Measurements from ENCODE around the gene ZNF282.

ZNF282 gene

GRCh38 chr7:149166630-149167352 is 28.6 kb upstream of the ZNF282 start:
- DNase-seq = no peak
- Histone ChIP-seq H3K4me3 (ENCODE audit: insufficient read depth, low read depth, low read length, poor library complexity, severe bottlenecking) (no peak overlapping the region), H3K9me3 (ENCODE audit: control insufficient read depth, low read length) (no peaks in the 10 kb centered on the region), H3K4me1 (ENCODE audit: control insufficient read depth, insufficient read depth, low read length, poor library complexity, severe bottlenecking) (no peaks in the 10 kb centered on the region), H3K27me3 (replicated peaks; ENCODE audit: control insufficient read depth, insufficient read depth, low read length, poor library complexity, severe bottlenecking) (no peaks in the 10 kb centered on the region), H3K27ac (ENCODE audit: insufficient read depth, low read length, poor library complexity, severe bottlenecking) (no peak overlapping the region), H3K36me3 (ENCODE audit: control insufficient read depth, insufficient read depth, low read length) (peaks cover 34% of the 10 kb centered on the region)

- no peak overlapping the region for H3K4me3 ChIP-seq (ENCODE audit: insufficient read depth, low read depth, low read length, poor library complexity, severe bottlenecking)
- no peak for DNase-seq
- H3K36me3 ChIP-seq (ENCODE audit: control insufficient read depth, insufficient read depth, low read length) = peaks cover 43% of the 10 kb centered on the region
- H3K27me3 ChIP-seq (replicated peaks; ENCODE audit: control insufficient read depth, insufficient read depth, low read length, poor library complexity, severe bottlenecking) = no peaks in the 10 kb centered on the region
- H3K4me1 ChIP-seq (ENCODE audit: control insufficient read depth, insufficient read depth, low read length, poor library complexity, severe bottlenecking) = no peaks in the 10 kb centered on the region
- no peak overlapping the region for H3K27ac ChIP-seq (ENCODE audit: insufficient read depth, low read length, poor library complexity, severe bottlenecking)
- H3K9me3 ChIP-seq (ENCODE audit: control insufficient read depth, low read length) = no peaks in the 10 kb centered on the region
Observed at GRCh38 chr7:149171892-149172533, 23.3 kb upstream of the ZNF282 start.

- Histone ChIP-seq H3K27ac (ENCODE audit: insufficient read depth, low read length, poor library complexity, severe bottlenecking) (no peak overlapping the region), H3K27me3 (replicated peaks; ENCODE audit: control insufficient read depth, insufficient read depth, low read length, poor library complexity, severe bottlenecking) (no peaks in the 10 kb centered on the region), H3K4me3 (ENCODE audit: insufficient read depth, low read depth, low read length, poor library complexity, severe bottlenecking) (no peak overlapping the region), H3K36me3 (ENCODE audit: control insufficient read depth, insufficient read depth, low read length) (peaks cover 43% of the 10 kb centered on the region), H3K4me1 (ENCODE audit: control insufficient read depth, insufficient read depth, low read length, poor library complexity, severe bottlenecking) (no peaks in the 10 kb centered on the region), H3K9me3 (ENCODE audit: control insufficient read depth, low read length) (no peaks in the 10 kb centered on the region)
- DNase-seq = no peak
Observed at GRCh38 chr7:149172534-149172920, 22.8 kb upstream of the ZNF282 start.

- H3K27me3 ChIP-seq (replicated peaks; ENCODE audit: control insufficient read depth, insufficient read depth, low read length, poor library complexity, severe bottlenecking) = no peaks in the 10 kb centered on the region
- H3K4me1 ChIP-seq (ENCODE audit: control insufficient read depth, insufficient read depth, low read length, poor library complexity, severe bottlenecking) = no peaks in the 10 kb centered on the region
- peaks cover 47% of the 10 kb centered on the region for H3K36me3 ChIP-seq (ENCODE audit: control insufficient read depth, insufficient read depth, low read length)
- no peak overlapping the region for H3K27ac ChIP-seq (ENCODE audit: insufficient read depth, low read length, poor library complexity, severe bottlenecking)
- no peak overlapping the region for H3K4me3 ChIP-seq (ENCODE audit: insufficient read depth, low read depth, low read length, poor library complexity, severe bottlenecking)
- DNase-seq = no peak
- no peaks in the 10 kb centered on the region for H3K9me3 ChIP-seq (ENCODE audit: control insufficient read depth, low read length)
Observed at GRCh38 chr7:149175150-149175549, 20.2 kb upstream of the ZNF282 start.

- Histone ChIP-seq H3K4me1 (ENCODE audit: control insufficient read depth, insufficient read depth, low read length, poor library complexity, severe bottlenecking) (no peaks in the 10 kb centered on the region), H3K4me3 (ENCODE audit: insufficient read depth, low read depth, low read length, poor library complexity, severe bottlenecking) (no peak overlapping the region), H3K36me3 (ENCODE audit: control insufficient read depth, insufficient read depth, low read length) (peaks cover 45% of the 10 kb centered on the region), H3K27ac (ENCODE audit: insufficient read depth, low read length, poor library complexity, severe bottlenecking) (no peak overlapping the region), H3K9me3 (ENCODE audit: control insufficient read depth, low read length) (no peaks in the 10 kb centered on the region), H3K27me3 (replicated peaks; ENCODE audit: control insufficient read depth, insufficient read depth, low read length, poor library complexity, severe bottlenecking) (no peaks in the 10 kb centered on the region)
- no peak for DNase-seq
Observed at GRCh38 chr7:149179241-149179640, 16.1 kb upstream of the ZNF282 start.

- H3K9me3 ChIP-seq (ENCODE audit: control insufficient read depth, low read length) = no peaks in the 10 kb centered on the region
- H3K4me1 ChIP-seq (ENCODE audit: control insufficient read depth, insufficient read depth, low read length, poor library complexity, severe bottlenecking) = no peaks in the 10 kb centered on the region
- no peaks in the 10 kb centered on the region for H3K27me3 ChIP-seq (replicated peaks; ENCODE audit: control insufficient read depth, insufficient read depth, low read length, poor library complexity, severe bottlenecking)
- DNase-seq = no peak
- no peak overlapping the region for H3K4me3 ChIP-seq (ENCODE audit: insufficient read depth, low read depth, low read length, poor library complexity, severe bottlenecking)
- H3K27ac ChIP-seq (ENCODE audit: insufficient read depth, low read length, poor library complexity, severe bottlenecking) = no peak overlapping the region
- H3K36me3 ChIP-seq (ENCODE audit: control insufficient read depth, insufficient read depth, low read length) = peaks cover 36% of the 10 kb centered on the region
Observed at GRCh38 chr7:149180722-149181449, 14.5 kb upstream of the ZNF282 start.

GRCh38 chr7:149181450-149181790 is 13.9 kb upstream of the ZNF282 start:
- Histone ChIP-seq H3K4me1 (ENCODE audit: control insufficient read depth, insufficient read depth, low read length, poor library complexity, severe bottlenecking) (no peaks in the 10 kb centered on the region), H3K36me3 (ENCODE audit: control insufficient read depth, insufficient read depth, low read length) (peaks cover 34% of the 10 kb centered on the region), H3K9me3 (ENCODE audit: control insufficient read depth, low read length) (no peaks in the 10 kb centered on the region), H3K27me3 (replicated peaks; ENCODE audit: control insufficient read depth, insufficient read depth, low read length, poor library complexity, severe bottlenecking) (no peaks in the 10 kb centered on the region), H3K4me3 (ENCODE audit: insufficient read depth, low read depth, low read length, poor library complexity, severe bottlenecking) (no peak overlapping the region), H3K27ac (ENCODE audit: insufficient read depth, low read length, poor library complexity, severe bottlenecking) (no peak overlapping the region)
- DNase-seq = no peak

GRCh38 chr7:149184274-149184673 is 11.1 kb upstream of the ZNF282 start:
- Histone ChIP-seq H3K4me1 (ENCODE audit: control insufficient read depth, insufficient read depth, low read length, poor library complexity, severe bottlenecking) (no peaks in the 10 kb centered on the region), H3K9me3 (ENCODE audit: control insufficient read depth, low read length) (no peaks in the 10 kb centered on the region), H3K27ac (ENCODE audit: insufficient read depth, low read length, poor library complexity, severe bottlenecking) (no peak overlapping the region), H3K4me3 (ENCODE audit: insufficient read depth, low read depth, low read length, poor library complexity, severe bottlenecking) (no peak overlapping the region), H3K36me3 (ENCODE audit: control insufficient read depth, insufficient read depth, low read length) (peaks cover 9% of the 10 kb centered on the region), H3K27me3 (replicated peaks; ENCODE audit: control insufficient read depth, insufficient read depth, low read length, poor library complexity, severe bottlenecking) (no peaks in the 10 kb centered on the region)
- DNase-seq = no peak

GRCh38 chr7:149188213-149188612 is 7.1 kb upstream of the ZNF282 start:
- H3K4me3 ChIP-seq (ENCODE audit: insufficient read depth, low read depth, low read length, poor library complexity, severe bottlenecking) = no peak overlapping the region
- no peaks in the 10 kb centered on the region for H3K4me1 ChIP-seq (ENCODE audit: control insufficient read depth, insufficient read depth, low read length, poor library complexity, severe bottlenecking)
- no peaks in the 10 kb centered on the region for H3K9me3 ChIP-seq (ENCODE audit: control insufficient read depth, low read length)
- no peaks in the 10 kb centered on the region for H3K36me3 ChIP-seq (ENCODE audit: control insufficient read depth, insufficient read depth, low read length)
- no peak overlapping the region for H3K27ac ChIP-seq (ENCODE audit: insufficient read depth, low read length, poor library complexity, severe bottlenecking)
- DNase-seq = no peak
- no peaks in the 10 kb centered on the region for H3K27me3 ChIP-seq (replicated peaks; ENCODE audit: control insufficient read depth, insufficient read depth, low read length, poor library complexity, severe bottlenecking)

- Histone ChIP-seq H3K27me3 (replicated peaks; ENCODE audit: control insufficient read depth, insufficient read depth, low read length, poor library complexity, severe bottlenecking) (no peaks in the 10 kb centered on the region), H3K27ac (ENCODE audit: insufficient read depth, low read length, poor library complexity, severe bottlenecking) (no peak overlapping the region), H3K4me3 (ENCODE audit: insufficient read depth, low read depth, low read length, poor library complexity, severe bottlenecking) (no peak overlapping the region), H3K36me3 (ENCODE audit: control insufficient read depth, insufficient read depth, low read length) (no peaks in the 10 kb centered on the region), H3K4me1 (ENCODE audit: control insufficient read depth, insufficient read depth, low read length, poor library complexity, severe bottlenecking) (no peaks in the 10 kb centered on the region), H3K9me3 (ENCODE audit: control insufficient read depth, low read length) (no peaks in the 10 kb centered on the region)
- DNase-seq = no peak
Observed at GRCh38 chr7:149188637-149189259, 6.6 kb upstream of the ZNF282 start.
